ENCODE data around the gene ATP1B3.
"Not testable (repeated sequence)": the region's sequence is repeated elsewhere in the genome, so short reads cannot be mapped to it uniquely, and the experiment has no call there.

The ATP1B3 gene

DNA sequence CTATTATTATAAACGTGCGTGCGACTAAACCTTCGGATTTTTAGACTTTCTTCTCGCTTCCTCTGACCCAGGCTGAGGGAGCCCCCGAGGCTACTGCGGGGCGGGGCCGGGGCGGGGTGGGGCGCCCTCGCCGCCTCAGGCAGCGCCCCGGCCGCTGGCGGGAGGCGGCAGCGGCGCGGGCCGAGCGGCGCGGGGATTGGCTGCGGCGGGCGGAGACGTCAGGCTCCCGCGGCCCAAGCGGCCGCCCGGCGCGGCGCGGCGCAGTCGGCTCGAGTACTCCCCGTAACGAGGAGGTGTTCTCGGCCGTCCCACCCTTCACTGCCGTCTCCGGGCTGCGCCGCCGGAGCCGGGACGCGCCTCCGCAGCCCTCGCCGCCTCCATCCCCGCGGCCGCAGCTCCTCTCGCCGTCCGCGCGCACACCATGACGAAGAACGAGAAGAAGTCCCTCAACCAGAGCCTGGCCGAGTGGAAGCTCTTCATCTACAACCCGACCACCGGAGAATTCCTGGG, at the start of gene ATP1B3:
Gene ATP1B3 (plus strand): TSS at position 263 of the 510 bp plus-strand sequence. CDS start 159 bp downstream, at position 422.
- peak; percentile 68 to 71 for DNase-seq (ENCODE audit: low read depth in 2 of 2)

DNA sequence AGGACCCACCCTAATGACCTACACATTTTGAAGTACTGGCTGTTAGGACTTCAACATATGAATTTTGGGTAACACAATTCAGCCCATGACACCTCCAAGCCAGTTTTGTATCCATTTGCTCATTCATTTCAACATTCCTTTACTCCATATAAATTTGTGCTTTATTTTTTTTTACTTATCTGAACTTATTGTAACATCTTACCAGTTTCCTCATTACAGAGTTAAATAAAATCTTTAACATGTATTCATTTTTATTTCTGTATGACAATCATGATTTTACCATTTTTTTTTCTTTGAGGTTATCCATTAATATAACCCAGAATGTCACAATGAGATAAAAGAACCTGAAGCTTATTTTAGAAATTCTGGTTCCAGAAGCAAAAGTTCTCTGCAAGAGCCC, 48.0 kb upstream of the ATP1B3 start:
- no peak for DNase-seq (ENCODE audit: low read depth in 2 of 2)

DNA sequence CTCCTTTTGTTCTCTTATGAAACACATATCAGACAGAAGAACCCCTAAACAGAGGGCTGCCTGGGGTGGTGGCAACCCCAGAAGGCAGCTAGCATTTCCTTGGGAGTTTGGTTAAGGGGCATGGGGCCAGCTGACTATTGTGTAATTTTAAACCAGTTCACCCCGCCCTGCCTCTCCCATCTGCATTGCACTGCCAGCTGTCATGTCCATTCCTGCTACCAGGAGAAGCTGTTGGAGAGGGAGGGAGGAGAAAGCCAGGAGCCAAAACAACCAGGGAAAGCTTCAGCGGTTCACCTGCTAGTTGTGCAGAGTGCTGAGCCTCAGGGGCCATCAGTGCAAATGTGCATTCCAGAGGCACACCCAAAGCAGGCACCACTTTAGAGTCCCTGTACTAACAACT, 47.6 kb upstream of the ATP1B3 start:
- no peak for DNase-seq (ENCODE audit: low read depth in 2 of 2)

DNA sequence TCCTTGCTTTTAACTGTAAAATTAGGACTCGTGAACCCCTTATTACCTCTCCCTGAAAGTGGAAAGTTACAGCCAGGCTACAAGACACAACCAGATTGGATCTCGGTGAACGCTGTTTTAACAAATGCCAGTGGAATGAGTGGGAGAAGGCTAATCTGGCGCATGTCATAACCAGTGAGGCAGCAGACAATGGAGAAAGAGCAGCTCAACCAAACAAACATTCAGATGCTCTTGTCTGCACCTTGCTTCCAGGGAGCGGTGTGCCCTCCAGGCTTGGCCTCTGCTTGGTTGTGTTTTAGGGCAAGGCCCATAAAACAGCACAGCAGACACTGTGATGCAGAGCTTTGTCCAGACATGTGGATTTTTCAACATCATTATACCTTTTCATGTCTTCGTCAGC, 45.9 kb upstream of the ATP1B3 start:
- DNase-seq (ENCODE audit: low read depth in 2 of 2), result no peak

DNA sequence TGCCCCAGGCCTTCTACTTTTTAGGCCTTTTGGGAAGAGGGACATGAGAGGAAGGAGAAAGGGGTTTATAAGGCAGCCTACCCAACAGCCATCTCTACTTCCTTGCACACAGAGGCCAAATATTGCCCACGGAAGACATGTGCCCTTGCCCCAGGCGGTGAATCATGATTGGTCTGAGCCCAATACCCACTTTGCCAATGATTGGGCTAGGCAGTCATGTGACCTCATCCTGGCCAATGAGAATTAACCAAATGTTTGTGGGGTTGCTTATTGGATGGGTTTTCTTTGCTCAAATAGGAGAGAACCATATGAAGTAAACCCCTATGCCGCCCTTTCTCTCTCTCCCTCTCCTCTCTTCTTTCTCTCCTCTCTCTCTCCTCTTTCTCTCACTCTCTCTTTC, 42.2 kb upstream of the ATP1B3 start:
- no peak for DNase-seq (ENCODE audit: low read depth in 2 of 2)

DNA sequence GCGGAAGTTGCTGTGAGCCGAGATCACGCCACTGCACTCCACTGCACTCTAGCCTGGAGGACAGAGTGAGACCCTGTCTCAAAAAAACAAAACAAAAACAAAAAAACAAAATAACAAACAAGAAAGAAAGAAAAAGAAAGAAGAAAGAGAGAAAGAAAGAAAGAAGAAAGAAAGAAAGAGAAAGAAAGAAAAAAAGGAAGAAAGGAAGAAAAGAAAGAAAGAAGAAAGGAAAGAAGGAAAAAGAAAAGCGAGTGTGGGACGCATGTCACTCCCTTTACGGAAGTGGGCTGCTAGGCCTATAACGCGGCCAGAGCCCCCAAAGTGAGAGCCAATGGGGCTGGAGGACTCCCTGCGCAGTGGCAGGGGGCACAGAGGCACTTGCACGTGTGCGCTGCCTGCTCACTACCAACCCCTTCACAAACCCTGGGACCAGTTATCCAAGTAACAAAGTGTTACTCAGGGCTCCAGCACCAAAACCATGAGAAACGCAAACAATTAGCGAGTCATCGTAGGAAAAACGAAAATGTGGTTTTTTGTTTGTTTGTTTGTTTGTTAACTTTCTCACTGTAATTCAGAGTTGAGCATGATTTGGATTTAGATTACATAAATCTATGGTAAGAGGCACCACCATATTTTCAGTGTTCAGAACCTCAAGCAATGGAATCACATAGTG, 40.8 kb upstream of the ATP1B3 start:
- no peak for DNase-seq (ENCODE audit: low read depth in 2 of 2)

DNA sequence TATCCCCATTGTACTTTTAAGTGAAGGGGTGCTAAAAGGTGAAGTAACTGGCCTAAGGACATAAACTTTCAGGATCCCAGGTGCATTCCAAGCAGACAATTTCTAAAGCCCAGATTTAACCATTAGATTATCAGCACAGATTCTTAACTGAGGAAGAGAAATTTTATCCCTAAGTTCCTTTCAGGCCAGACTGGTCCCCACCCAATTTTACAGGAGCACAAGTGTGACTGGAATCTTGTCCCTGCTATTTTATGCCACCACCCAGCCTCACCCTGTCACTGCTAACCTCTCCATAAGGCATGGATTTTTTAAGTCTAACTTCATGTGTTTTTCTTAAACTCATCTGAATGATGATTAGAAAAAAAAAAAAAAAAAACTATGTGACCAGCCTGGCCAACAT, 37.1 kb upstream of the ATP1B3 start:
- no peak for DNase-seq (ENCODE audit: low read depth in 2 of 2)

DNA sequence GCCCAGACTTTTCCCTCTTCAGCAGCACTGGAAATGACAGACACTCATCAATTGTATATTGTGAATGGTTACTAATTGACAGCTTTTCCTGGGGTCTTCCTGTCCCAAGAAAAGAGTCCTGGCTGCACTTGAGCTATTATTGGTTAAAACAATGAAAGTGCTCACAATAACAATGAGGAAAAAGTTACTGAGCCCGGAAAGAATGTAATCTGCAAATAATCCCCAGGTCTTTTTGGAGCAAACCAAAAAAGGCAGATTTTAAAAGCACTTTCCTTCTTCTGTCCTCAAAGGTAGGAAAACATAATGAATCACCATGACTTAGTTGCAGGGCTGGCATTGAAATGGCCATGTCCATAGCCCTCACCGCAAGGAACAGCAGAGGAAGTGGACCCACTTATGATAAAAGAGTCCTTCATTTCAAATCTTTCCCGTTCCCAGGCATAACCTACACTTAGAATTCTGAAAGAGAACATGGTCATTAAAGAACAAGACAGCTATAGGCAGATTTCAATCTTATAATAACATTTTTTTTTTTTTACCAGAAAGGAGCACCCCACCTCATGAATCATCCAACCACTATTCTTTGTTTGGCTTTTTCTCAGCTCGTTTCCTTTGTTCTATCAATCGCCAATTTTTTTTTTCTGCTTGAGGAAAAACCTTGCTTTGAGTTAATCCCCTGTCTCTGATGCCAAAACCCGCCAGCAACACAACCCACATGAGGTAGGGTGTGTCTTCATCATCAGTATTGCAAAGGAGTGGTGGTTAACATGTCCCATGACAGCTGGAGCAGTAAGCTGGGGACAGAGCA, 35.5 kb upstream of the ATP1B3 start:
- DNase-seq (ENCODE audit: low read depth in 2 of 2), result no peak

DNA sequence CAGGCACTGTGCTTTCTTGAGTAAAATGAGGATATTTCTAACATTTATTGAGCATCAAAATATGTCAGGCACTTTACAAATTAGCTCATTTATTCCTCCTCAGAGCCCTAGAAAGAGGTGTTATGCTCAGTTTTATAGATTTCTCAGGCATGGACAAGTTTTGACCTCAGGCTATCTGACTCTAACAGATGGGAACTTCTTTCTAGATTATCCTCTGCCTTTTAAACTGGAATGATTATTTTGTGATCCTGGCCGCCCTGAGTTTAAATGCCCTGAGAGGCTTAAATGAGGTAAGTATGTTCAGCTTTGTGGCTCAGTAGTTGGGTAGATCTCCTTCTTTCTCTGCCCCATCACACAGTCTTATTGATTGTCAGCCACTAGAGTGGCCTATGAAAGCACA, 32.3 kb upstream of the ATP1B3 start:
- DNase-seq (ENCODE audit: low read depth in 2 of 2), result no peak

DNA sequence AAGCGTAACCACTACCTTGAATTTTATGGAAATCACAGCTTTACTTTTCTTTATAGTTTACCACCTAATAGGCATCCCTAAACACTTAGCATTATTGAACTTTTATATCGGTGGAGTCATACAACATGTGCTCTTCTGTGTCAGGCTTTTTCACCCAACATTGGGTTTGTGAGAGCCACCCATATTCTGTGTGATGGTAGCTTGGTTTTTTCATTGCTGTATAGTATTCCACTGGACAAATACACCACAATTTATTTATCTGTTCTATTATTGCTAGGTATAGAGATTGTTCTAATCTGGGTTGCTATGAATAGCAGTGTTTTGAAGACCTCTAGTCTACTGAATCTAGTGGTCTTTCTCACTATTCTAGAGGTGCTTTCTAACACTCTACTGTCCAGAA, 31.6 kb upstream of the ATP1B3 start:
- DNase-seq (ENCODE audit: low read depth in 2 of 2), result no peak

DNA sequence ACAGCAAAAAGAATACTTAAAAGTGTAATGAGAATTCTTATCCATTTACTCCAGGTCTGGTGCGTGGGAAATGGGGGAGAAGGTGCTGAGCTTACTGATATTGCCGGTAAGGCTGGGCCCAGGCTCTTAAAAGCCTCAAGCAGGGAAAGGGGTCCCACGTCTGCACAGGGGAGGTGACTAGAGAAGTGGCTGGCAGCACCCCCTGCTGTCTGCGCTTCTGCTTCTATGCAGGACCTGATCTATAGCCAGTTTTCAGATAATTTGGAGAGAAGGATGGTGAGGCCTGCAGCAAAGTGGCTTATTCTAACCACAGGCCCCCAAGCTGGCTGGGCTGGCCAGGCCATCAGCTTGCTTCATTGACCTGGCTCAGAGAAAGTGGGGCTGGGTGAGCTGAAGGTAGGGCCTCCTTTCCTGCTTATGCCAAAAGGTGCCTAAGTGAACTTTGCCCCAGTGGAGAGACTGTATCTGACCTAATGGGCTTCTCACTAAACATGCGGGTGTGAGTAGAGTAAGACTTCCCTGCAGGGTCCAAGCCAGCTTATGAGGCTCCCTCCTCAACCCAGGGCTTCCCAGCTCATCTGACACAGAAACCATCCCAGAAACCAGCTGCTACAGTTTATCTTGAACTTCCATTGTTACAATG, 30.9 kb upstream of the ATP1B3 start:
- no peak for DNase-seq (ENCODE audit: low read depth in 2 of 2)

DNA sequence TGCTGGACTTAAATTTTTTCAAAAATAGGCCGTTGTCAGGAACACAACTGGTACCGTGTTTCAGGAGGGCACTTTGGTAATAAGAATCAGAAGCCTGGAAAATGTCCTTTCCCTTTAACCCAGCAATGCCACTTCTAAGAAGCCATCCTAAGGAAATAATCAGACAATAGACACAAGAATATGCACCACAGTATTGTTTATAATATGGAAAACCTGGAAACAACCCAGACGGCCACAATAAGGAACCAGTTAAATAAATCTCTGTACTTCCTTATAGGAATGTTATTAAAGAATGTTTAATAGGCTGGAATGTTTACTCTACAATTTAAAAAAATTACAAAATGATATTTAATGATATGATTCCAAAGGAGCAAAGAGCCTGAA, 30.4 kb upstream of the ATP1B3 start:
- DNase-seq (ENCODE audit: low read depth in 2 of 2), result no peak

DNA sequence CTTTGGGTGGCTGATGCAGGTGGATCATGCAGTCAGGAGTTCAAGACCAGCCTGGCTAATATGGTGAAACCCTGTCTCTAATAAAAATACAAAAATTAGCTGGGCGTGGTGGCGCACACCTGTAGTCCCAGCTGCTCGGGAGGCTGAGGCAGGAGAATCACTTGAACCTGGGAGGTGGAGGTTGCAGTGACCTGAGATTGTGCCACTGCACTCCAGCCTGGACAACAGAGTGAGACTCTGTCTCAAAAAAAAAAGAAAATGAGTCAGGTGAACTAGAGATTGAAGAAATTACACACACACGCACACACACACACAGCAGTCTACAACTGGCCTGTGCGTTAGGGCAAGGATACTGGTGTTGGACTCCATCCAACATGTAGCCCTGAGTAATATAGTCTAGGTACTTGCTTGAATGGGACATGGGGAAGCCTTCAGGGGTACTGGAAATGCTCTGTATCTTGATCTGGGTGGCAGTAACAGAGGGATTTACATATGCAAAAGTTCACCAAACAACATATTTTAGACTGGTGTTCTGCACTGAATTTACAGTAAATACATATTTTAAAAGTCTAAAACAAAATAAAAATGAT, 28.2 kb upstream of the ATP1B3 start:
- not testable (repeated sequence) for DNase-seq (ENCODE audit: low read depth in 2 of 2)

DNA sequence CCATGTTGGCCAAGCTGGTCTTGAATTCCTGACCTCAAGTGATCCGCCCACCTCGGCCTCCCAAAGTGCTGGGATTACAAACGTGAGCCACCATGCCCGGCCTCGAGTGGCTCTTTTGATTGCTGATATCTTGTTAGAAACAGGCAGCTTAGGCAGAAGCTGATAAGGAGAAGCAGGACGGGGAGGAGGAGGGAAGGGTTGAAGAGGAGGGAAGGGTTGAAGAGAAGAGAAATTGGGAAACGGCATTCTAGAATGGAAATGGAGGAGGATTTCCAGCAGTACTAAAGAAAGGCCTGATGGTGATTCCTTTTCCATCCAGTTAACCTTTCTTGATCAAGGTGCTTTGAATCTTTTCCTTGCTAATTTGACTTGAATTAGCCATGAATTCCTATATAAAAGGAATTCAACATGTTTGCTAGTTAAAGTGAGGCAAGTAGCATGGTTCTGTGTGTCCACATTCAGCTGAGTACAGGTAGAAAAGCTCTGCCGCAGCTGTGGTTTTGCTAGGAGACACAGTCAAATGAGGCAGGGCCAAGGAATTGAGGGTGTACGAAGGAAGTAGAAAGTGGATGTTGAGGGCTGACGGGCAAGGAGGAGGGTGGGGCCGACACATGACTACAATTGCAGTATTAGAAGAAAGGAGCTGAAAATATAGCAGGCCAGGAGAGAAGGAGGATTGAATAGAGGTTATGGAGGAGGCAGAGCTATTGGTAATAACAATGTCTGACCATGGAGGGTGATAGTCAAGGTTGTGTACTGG, 27.2 kb upstream of the ATP1B3 start:
- DNase-seq (ENCODE audit: low read depth in 2 of 2), result no peak

DNA sequence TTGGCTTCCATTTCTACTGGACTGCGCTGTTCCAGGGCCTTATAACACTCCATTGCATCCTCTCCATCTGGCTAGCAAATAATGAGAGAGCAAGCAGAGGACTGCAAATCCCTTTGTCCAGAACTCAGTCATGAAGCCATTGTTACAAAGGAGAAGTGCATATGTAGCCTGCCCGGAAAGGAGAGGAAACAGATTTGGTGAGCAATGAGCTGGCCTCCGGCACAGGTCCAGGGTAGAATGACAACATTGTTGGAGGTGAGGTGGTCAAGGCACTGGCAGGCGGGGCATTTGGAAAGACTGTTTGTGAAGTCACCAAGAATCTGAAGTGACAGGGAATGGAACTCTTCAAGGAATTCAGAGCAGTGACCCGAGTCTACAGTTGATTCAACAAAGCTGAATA, 25.0 kb upstream of the ATP1B3 start:
- no peak for DNase-seq (ENCODE audit: low read depth in 2 of 2)

DNA sequence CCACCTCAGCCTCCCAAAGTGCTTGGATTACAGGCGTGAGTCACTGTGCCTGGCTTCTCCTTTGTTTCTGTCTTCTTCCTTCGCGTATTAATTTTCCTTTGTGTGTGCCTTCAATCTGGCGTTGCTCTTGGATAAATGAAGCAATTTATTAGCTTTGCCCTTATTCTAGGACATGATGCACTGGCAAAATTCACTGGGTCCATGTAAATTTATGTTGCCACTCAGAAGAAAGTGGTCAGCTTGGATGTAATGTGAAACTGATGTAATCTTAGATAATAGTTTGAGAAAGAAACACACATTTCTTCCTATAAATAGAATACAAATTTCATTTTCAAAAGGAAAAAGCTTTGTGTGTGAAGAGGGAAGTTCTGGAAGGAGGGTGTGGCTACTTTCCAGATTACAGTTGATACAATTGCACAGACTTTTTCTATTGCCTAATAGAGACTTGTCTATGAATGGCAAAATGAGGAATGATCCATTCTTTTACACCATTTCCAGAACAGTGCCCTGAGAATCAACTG, 23.3 kb upstream of the ATP1B3 start:
- DNase-seq (ENCODE audit: low read depth in 2 of 2), result no peak

DNA sequence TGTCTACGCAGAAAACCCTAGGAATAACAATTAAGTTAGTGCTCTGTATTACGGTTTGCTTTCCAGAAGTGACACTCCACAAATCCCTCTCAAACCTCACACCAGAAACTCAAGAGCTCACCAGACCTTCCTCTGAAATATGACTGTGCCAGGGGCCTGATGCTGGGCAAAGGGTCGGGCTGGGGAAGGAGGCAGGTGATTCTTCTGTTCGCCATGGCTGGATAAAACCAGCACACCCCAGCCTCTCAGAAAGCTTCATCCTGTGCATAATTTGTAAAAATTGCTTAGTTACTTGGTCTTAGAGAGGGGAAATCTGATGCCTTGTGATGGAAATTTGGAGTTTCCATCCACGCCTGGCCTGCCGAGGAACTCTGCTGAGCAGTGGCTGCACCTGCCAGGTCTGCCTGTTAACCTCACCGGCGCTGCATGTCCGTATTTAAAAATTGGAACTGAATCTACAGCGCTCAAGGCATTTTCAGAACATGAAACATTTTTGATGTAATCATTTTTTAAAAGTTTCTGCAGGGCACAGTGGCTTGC, 22.7 kb upstream of the ATP1B3 start:
- no peak for DNase-seq (ENCODE audit: low read depth in 2 of 2)

DNA sequence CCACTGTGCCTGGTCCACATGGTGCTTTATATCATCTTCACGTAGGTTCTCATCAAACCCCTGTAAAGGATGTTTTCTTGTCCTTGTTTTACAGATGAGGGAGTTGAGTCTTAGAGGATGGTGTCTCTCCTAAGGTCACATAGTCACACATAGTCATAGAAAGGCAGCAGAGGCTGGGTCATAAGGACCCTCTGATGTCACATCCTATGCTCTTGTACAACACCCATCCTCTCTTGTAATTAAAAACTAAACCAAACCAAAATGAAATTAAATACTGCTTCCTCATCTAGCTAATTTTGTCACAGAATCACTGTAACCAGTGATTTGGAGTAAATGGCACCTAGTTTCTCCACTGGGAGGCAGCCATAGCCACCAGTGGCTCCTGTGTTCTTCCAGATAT, 21.8 kb upstream of the ATP1B3 start:
- no peak for DNase-seq (ENCODE audit: low read depth in 2 of 2)

DNA sequence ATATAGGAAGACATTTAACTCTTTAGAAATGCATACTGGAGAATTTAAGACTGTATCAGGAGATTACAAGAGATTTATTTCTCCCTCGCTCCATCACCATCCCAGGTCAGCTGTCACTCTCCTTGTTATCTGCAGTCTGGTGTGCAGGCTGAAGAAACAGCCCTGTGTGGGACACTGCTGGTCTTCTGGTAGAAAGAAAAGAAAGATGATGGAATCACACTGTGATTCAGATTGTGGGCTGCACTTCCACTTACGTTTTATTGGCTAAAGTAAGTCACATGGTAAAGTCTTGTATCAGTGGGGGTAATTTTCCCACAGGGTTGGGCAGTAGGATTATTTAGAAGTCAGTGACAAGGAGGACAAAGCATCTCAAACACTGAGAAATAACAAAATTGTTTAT, 18.1 kb upstream of the ATP1B3 start:
- DNase-seq (ENCODE audit: low read depth in 2 of 2), result no peak

DNA sequence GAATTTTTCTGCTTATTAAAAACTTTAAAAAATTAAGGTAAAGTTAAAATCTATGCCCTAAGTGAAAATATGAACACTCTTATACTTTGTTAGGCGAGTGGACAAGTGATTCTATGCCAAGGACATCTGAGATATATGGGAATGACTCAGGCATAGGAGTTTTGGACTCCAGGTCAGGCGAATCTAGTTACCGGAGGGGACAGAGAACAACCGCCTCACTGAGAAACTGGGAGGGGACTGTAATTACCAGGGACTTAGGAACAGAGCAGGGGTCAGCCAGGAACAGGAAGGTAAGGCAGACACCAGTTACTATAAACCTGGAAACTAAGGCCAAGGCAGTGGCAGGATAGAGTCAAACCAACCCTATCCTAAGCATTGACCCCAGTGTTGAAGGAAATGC, 16.8 kb upstream of the ATP1B3 start:
- no peak for DNase-seq (ENCODE audit: low read depth in 2 of 2)

DNA sequence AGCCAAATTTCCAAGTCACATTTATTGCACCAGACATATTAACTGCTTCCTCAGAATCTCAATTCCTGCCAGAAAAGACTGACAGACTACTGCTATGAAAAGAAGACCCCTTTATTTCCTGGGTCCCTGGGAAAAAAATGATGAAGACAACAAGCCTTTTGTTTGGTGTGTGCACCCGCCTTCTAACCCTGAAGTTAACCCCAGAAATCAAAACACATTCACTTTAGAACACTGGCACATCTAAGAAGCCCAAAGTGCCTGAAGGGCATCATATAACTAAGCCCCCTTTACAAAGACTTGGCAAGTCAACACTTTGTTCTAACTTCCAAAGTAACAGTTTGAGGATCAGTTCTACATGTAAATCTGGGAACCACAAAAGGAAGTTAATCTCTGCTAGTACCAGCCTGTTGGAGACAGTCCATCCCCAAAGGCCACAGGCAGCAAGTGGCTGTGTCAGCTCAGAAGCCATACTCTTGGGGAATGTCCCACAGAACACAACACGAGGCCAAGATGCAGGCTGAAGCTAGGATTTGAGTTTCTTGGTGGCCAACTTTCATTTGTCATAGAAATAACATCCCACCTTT, 16.3 kb upstream of the ATP1B3 start:
- no peak for DNase-seq (ENCODE audit: low read depth in 2 of 2)

All from activated CD4-positive, alpha-beta T cell treated with anti-CD3 and anti-CD28 coated beads for 24 hours (primary cell).